Vein endothelial cell (primary cell): ENCODE data around the gene FAM135A. TPM values are rescaled to one million over a fixed set of nuclear protein-coding genes. Genes with fewer than 3 reads are reported as not detected.

Experiments used
- small RNA-seq: library from RNA; depleted of rRNA; stranded (forward); fragments of <200 nt; gene quantifications from one replicate; pipeline ENCODE3, GENCODE V24; 2012
- total RNA-seq: library from RNA; depleted of rRNA; stranded (reverse); fragments of >200 nt; gene quantifications from 2 replicates; pipeline ENCODE4 v1.2.3, GENCODE V29; 2012

FAM135A gene
- total RNA-seq, result 16.0 and 20.9 TPM in 2 replicates

GRCh38 chr6:70413114-70413991 is at the start of gene FAM135A:
Gene FAM135A, plus strand, starts transcription at chr6:70413508. Its CDS starts 14,835 bp downstream, at chr6:70428343.

GRCh38 chr6:70566751-70567382 is 153.6 kb downstream of the FAM135A start, which contains the start of gene SDHAF4:
Gene SDHAF4, plus strand, starts transcription at chr6:70566930. Its CDS starts 11 bp downstream, at chr6:70566941.

Small RNA genes lying within 50 kb of the gene (small RNA-seq; reads per million reads assigned to genes)
- not detected for gene RNU7-48P

Other genes starting within 250 kb of the FAM135A start
- not detected in 2 replicates for gene COL9A1, start 110.4 kb upstream of the FAM135A start, total RNA-seq
- gene SDHAF4, start 153.4 kb downstream of the FAM135A start, total RNA-seq, result 6.9 and 9.1 TPM in 2 replicates